OCI-LY7 (cell line): ENCODE measurements around the gene KIRREL3. TPM values are rescaled to one million over a fixed set of nuclear protein-coding genes. Genes with fewer than 3 reads are reported as not detected.

Experiments used
- BruUV-seq: library from RNA; stranded (reverse); fragments of 400-500 nt; replicated peaks from 2 replicates; lab custom pipeline; 2021; lab: Mats Ljungman, UMichigan
- CTCF ChIA-PET: fragments of 300-600 bp; sonication (Branson Sonifier 250); formaldehyde crosslinking; loops from one replicate; lab custom pipeline; 2022; ENCODE audit warnings: antibody characterized with exemption; ENCODE audit not compliant: unreplicated experiment; lab: Charles Lee
- POLR2A ChIA-PET: fragments of 300-600 bp; sonication (Branson Sonifier 250); formaldehyde crosslinking; loops from one replicate; lab custom pipeline; 2022; ENCODE audit warnings: antibody characterized with exemption; lab: Charles Lee
- DNase-seq: peaks from one replicate; pipeline ENCODE4 v3.0.0-alpha.2; 2015; ENCODE audit warnings: low spot score
- H2AFZ ChIP-seq: fragments of 200-600 bp; sonication (generic), shearing (Covaris generic); 2 replicates; pipeline ENCODE4 v1.6.1; 2014; ENCODE audit warnings: mild to moderate bottlenecking, antibody characterized with exemption, low read length, moderate library complexity
- H3K27ac ChIP-seq: fragments of 200-600 bp; sonication (generic); 2 replicates; pipeline ENCODE4 v1.5.1; 2014; ENCODE audit warnings: mixed run types, low read depth, mild to moderate bottlenecking, moderate library complexity, low read length, inconsistent platforms; ENCODE audit not compliant: poor library complexity, severe bottlenecking
- H3K36me3 ChIP-seq: fragments of 200-600 bp; sonication (generic); 2 replicates; pipeline ENCODE4 v1.6.1; 2014; ENCODE audit warnings: mild to moderate bottlenecking, antibody characterized with exemption, low read length, moderate library complexity, mixed read lengths; ENCODE audit not compliant: insufficient read depth
- H3K4me1 ChIP-seq: fragments of 200-600 bp; sonication (generic); 2 replicates; pipeline ENCODE4 v1.5.1; 2014; ENCODE audit warnings: mild to moderate bottlenecking, low read length; ENCODE audit not compliant: insufficient read depth, poor library complexity, severe bottlenecking
- H3K4me2 ChIP-seq: fragments of 200-600 bp; sonication (generic); 2 replicates; pipeline ENCODE4 v1.6.1; 2014; ENCODE audit warnings: mild to moderate bottlenecking, low read length
- H3K4me3 ChIP-seq: fragments of 200-600 bp; sonication (generic); 2 replicates; pipeline ENCODE4 v1.5.1; 2014; ENCODE audit warnings: mild to moderate bottlenecking, low read depth, low read length; ENCODE audit not compliant: poor library complexity, severe bottlenecking
- H3K79me2 ChIP-seq: fragments of 200-600 bp; sonication (generic); 2 replicates; pipeline ENCODE4 v1.6.1; 2016; ENCODE audit warnings: low read depth, mild to moderate bottlenecking, low read length, moderate library complexity, mixed read lengths; ENCODE audit not compliant: insufficient read depth
- H3K9me2 ChIP-seq: fragments of 200-600 bp; sonication (generic); 2 replicates; pipeline ENCODE4 v1.6.1; 2016; ENCODE audit warnings: mild to moderate bottlenecking, low read length, mixed read lengths; ENCODE audit not compliant: insufficient read depth
- H3K9me3 ChIP-seq: fragments of 200-600 bp; sonication (generic); 2 replicates; pipeline ENCODE4 v1.6.1; 2014; ENCODE audit warnings: mild to moderate bottlenecking, mixed run types, low read length, mixed read lengths
- H4K20me1 ChIP-seq: fragments of 200-600 bp; sonication (generic); 2 replicates; pipeline ENCODE4 v1.6.1; 2014; ENCODE audit warnings: mild to moderate bottlenecking, antibody characterized with exemption, low read length, moderate library complexity, mixed read lengths; ENCODE audit not compliant: insufficient read depth
- EZH2phosphoT487 ChIP-seq: fragments of 200-600 bp; sonication (generic); IDR thresholded peaks from 2 replicates; pipeline ENCODE4 v1.6.1; 2018; ENCODE audit warnings: low read depth, borderline replicate concordance, mild to moderate bottlenecking, mixed run types, antibody characterized with exemption, low read length, moderate library complexity, mixed read lengths
- intact Hi-C: fragments of 100-400 bp; cut with micrococcal nuclease; formaldehyde crosslinking; loops from one replicate; pipeline ENCODE4 v1.10.0; 2022; ENCODE audit not compliant: unreplicated experiment
- total RNA-seq, 2 experiments: library from RNA; depleted of rRNA in 1 of 2; stranded (reverse); fragments of >200 nt in 1 of 2; shearing (Covaris generic) in 1 of 2; gene quantifications; 2 replicates each; pipeline ENCODE4 v1.2.3, GENCODE V29; 2014 to 2022
- TF ChIP-seq, protein P1 (sequence below): fragments of 200-600 bp; sonication (generic); conservative IDR thresholded peaks from 2 replicates; pipeline ENCODE4 v1.5.1; 2014; ENCODE audit warnings: mild to moderate bottlenecking, antibody characterized with exemption, low read length, moderate library complexity, mixed read lengths

Gene KIRREL3
- total RNA-seq, 2 experiments from 2014 or later, result not detected

DNA sequence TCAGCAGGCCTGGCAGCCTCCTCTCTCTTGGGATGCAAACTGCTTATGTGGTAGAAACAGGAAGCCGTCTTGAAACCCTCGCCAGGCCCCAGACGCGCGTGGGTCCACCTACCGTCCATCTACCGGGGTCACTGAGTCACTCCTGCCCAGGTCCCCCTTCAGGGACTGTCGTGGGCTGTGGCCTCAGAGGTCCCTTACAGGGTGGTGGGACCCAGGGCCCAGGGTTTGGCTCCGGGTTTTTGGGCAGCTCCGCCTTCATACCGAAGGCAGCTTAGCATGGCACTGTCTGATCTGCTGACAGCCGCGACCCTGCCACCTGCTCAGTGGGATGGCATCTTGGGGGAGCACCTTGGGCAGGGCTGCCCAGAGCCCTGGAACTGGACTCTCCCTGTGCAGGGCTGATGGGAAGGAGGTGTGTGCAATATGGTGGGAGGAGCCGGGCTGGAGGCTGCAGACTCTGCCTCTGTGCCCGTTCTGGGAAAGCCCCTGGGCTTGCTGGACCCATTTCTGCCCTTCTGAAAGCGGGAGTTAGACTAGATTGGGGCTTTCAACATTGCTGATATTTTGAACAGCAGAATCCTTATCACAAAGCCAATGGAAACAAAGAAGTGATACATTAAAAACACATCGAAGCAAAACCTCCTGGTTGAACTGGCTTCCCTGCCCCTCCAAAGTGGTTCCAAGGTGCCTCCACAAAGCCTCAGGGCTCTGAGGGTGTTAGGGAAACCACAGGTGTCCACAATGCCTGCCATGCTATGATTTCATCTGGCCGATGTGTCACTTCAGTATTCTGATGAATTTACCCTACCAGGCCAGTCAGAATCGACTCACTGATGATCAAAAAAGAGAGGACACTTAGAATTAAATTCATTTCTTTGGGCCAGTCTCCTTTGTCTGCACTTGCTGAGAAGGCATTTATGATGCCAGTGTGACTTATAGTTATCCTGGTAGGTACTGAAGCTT, 316.5 kb downstream of the KIRREL3 start:
- intact Hi-C loops, result no loop called here

DNA sequence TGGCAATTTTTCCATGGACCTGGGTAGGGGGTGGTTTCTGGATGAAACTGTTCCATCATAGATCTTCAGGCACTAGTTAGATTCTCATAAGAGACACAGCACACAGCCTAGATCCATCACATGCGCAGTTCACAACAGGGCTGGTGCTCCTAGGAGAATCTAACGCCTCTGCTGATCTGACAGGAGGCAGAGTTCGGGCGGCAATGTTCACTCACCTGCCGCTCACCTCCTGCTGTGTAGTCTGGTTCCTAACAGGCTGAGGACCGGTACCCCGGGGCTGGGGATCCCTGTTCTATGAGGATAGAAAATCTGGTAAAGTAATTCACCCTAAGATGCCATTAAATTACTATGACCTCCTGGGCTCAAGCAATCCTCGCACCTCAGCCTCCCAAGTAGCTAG, 318.0 kb downstream of the KIRREL3 start:
- no peak overlapping the region for H3K27ac ChIP-seq
- intact Hi-C loops, result no loop called here
- POLR2A ChIA-PET, result no interaction called here
- no peaks in the 10 kb centered on the region for H4K20me1 ChIP-seq
- TF ChIP-seq, protein P1, sequence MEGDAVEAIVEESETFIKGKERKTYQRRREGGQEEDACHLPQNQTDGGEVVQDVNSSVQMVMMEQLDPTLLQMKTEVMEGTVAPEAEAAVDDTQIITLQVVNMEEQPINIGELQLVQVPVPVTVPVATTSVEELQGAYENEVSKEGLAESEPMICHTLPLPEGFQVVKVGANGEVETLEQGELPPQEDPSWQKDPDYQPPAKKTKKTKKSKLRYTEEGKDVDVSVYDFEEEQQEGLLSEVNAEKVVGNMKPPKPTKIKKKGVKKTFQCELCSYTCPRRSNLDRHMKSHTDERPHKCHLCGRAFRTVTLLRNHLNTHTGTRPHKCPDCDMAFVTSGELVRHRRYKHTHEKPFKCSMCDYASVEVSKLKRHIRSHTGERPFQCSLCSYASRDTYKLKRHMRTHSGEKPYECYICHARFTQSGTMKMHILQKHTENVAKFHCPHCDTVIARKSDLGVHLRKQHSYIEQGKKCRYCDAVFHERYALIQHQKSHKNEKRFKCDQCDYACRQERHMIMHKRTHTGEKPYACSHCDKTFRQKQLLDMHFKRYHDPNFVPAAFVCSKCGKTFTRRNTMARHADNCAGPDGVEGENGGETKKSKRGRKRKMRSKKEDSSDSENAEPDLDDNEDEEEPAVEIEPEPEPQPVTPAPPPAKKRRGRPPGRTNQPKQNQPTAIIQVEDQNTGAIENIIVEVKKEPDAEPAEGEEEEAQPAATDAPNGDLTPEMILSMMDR, result no peak
- no peak for TF ChIP-seq EZH2phosphoT487
- DNase-seq, result no peak
- no peak overlapping the region for H3K4me3 ChIP-seq
- H3K9me2 ChIP-seq, result no peaks in the 10 kb centered on the region
- H3K9me3 ChIP-seq, result no peaks in the 10 kb centered on the region
- BruUV-seq, result no TSS peak
- H3K4me1 ChIP-seq, result no peaks in the 10 kb centered on the region
- CTCF ChIA-PET, result no interaction called here
- H3K36me3 ChIP-seq, result no peaks in the 10 kb centered on the region
- no peaks in the 10 kb centered on the region for H3K79me2 ChIP-seq
- H3K4me2 ChIP-seq, result no peak overlapping the region
- H2AFZ ChIP-seq, result no peak overlapping the region

More for the DNA sequence above, 316.5 kb downstream of the KIRREL3 start:
- H3K9me2 ChIP-seq, result no peaks in the 10 kb centered on the region
- H3K36me3 ChIP-seq, result no peaks in the 10 kb centered on the region
- ChIA-PET CTCF (no interaction called here), POLR2A (interaction anchor here (0.5 kb wide), 1 partner anchor 190 kb away, joined by 4 read pairs; no protein-coding TSS in a partner anchor)
- H2AFZ ChIP-seq, result no peak overlapping the region
- H3K9me3 ChIP-seq, result no peaks in the 10 kb centered on the region
- no peak overlapping the region for H3K4me2 ChIP-seq
- H4K20me1 ChIP-seq, result no peaks in the 10 kb centered on the region
- H3K27ac ChIP-seq, result no peak overlapping the region
- no peak overlapping the region for H3K4me3 ChIP-seq
- no peak for DNase-seq
- no TSS peak for BruUV-seq
- no peaks in the 10 kb centered on the region for H3K79me2 ChIP-seq
- TF ChIP-seq, protein P1, result no peak
- no peak for TF ChIP-seq EZH2phosphoT487
- H3K4me1 ChIP-seq, result no peaks in the 10 kb centered on the region

DNA sequence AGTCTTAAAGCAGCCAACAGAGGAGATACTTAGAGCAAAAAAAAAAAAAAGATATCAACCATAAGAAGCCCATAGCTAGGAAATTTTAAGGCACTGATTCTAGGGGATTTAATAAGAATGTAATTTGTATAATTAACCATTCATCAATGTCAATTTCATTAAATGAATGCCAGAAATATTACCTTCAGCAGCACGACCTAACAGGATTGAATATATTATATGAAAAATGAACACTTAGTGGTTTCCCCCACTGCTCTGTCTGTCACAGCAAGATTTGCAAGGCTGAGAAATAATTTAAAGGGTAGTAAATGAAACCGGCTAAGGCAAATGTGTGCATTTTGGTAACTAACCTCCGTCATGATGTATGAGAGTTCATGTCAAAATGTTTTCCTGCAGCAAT, 319.9 kb downstream of the KIRREL3 start:
- Histone ChIP-seq H3K9me3 (no peaks in the 10 kb centered on the region), H4K20me1 (no peaks in the 10 kb centered on the region), H3K4me3 (no peak overlapping the region), H3K4me1 (no peaks in the 10 kb centered on the region), H3K4me2 (no peak overlapping the region), H3K9me2 (no peaks in the 10 kb centered on the region), H3K36me3 (no peaks in the 10 kb centered on the region), H2AFZ (no peak overlapping the region), H3K27ac (no peak overlapping the region), H3K79me2 (no peaks in the 10 kb centered on the region)
- no peak for TF ChIP-seq EZH2phosphoT487
- TF ChIP-seq, protein P1, result no peak
- ChIA-PET CTCF (no interaction called here), POLR2A (no interaction called here)
- BruUV-seq, result no TSS peak
- DNase-seq, result no peak
- intact Hi-C loops, result no loop called here
